Glutamatergic neuron (in vitro differentiated cells): ENCODE results near the gene UAP1. TPM values are rescaled to one million over a fixed set of nuclear protein-coding genes. Genes with fewer than 3 reads are reported as not detected.

Experiments used
- DNase-seq: peaks from one replicate; pipeline ENCODE4 v3.0.0; 2022
- H3K27ac Mint-ChIP-seq: one replicate; pipeline ENCODE4 v1.8.0; 2020; ENCODE audit warnings: mild to moderate bottlenecking, mixed read lengths, inconsistent platforms; ENCODE audit not compliant: unreplicated experiment
- H3K27me3 Mint-ChIP-seq: one replicate; pipeline ENCODE4 v1.8.0; 2020; ENCODE audit warnings: mild to moderate bottlenecking, moderate library complexity, mixed read lengths, inconsistent platforms; ENCODE audit not compliant: unreplicated experiment
- H3K36me3 Mint-ChIP-seq: one replicate; pipeline ENCODE4 v1.8.0; 2020; ENCODE audit warnings: mild to moderate bottlenecking, mixed read lengths, inconsistent platforms; ENCODE audit not compliant: unreplicated experiment
- H3K4me1 Mint-ChIP-seq: one replicate; pipeline ENCODE4 v1.8.0; 2020; ENCODE audit warnings: mild to moderate bottlenecking, low read depth, mixed read lengths, inconsistent platforms; ENCODE audit not compliant: unreplicated experiment
- H3K4me3 Mint-ChIP-seq: one replicate; pipeline ENCODE4 v1.8.0; 2020; ENCODE audit warnings: mild to moderate bottlenecking, mixed read lengths, inconsistent platforms; ENCODE audit not compliant: unreplicated experiment
- H3K9me3 Mint-ChIP-seq: one replicate; pipeline ENCODE4 v1.8.0; 2020; ENCODE audit warnings: mild to moderate bottlenecking, moderate library complexity, mixed read lengths, inconsistent platforms; ENCODE audit not compliant: unreplicated experiment
- CTCF ChIP-seq: fragments of 200-600 bp; sonication (generic); IDR thresholded peaks from one replicate; pipeline ENCODE4 v1.5.0; 2021; ENCODE audit not compliant: partially characterized antibody, unreplicated experiment
- total RNA-seq: library from RNA; stranded (reverse); fragmentation: NEBNext Ultra II Directional; extraction: Animal tissue kit (Norgen Biotek cat#: 25700); gene quantifications from one replicate; pipeline ENCODE4 v1.2.1, GENCODE V29; 2021; ENCODE audit not compliant: unreplicated experiment

The UAP1 gene
- total RNA-seq, 1 donor from 2014 or later: 34.1 TPM

- peaks cover 1% of the 10 kb centered on the region for H3K27me3 Mint-ChIP-seq
- no peak overlapping the region for H3K4me3 Mint-ChIP-seq
- H3K36me3 Mint-ChIP-seq: no peaks in the 10 kb centered on the region
- H3K4me1 Mint-ChIP-seq: no peaks in the 10 kb centered on the region
- no peak for TF ChIP-seq CTCF
- no peak for DNase-seq
- no peaks in the 10 kb centered on the region for H3K9me3 Mint-ChIP-seq
- H3K27ac Mint-ChIP-seq: no peak overlapping the region
These were observed 26.0 kb upstream of the UAP1 start for GRCh38 chr1:162535501-162535900.

- H3K4me1 Mint-ChIP-seq: no peaks in the 10 kb centered on the region
- no peaks in the 10 kb centered on the region for H3K36me3 Mint-ChIP-seq
- peaks cover 2% of the 10 kb centered on the region for H3K9me3 Mint-ChIP-seq
- no peak for TF ChIP-seq CTCF
- no peak for DNase-seq
- H3K27ac Mint-ChIP-seq: no peak overlapping the region
- H3K27me3 Mint-ChIP-seq: no peaks in the 10 kb centered on the region
- no peak overlapping the region for H3K4me3 Mint-ChIP-seq
These were observed 25.0 kb upstream of the UAP1 start for GRCh38 chr1:162536511-162536910.

- H3K36me3 Mint-ChIP-seq: no peaks in the 10 kb centered on the region
- H3K4me1 Mint-ChIP-seq: no peaks in the 10 kb centered on the region
- H3K4me3 Mint-ChIP-seq: no peak overlapping the region
- no peak overlapping the region for H3K27ac Mint-ChIP-seq
- no peak for TF ChIP-seq CTCF
- no peak for DNase-seq
- no peaks in the 10 kb centered on the region for H3K27me3 Mint-ChIP-seq
- peaks cover 2% of the 10 kb centered on the region for H3K9me3 Mint-ChIP-seq
These were observed 24.3 kb upstream of the UAP1 start for GRCh38 chr1:162537216-162537615.

GRCh38 chr1:162538815-162539431 lies 22.6 kb upstream of the UAP1 start:
- TF ChIP-seq CTCF: no peak
- Mint-ChIP-seq H3K27me3 (no peaks in the 10 kb centered on the region), H3K27ac (no peak overlapping the region), H3K36me3 (no peaks in the 10 kb centered on the region), H3K4me1 (no peaks in the 10 kb centered on the region), H3K4me3 (no peak overlapping the region), H3K9me3 (peaks cover 2% of the 10 kb centered on the region)
- DNase-seq: no peak

GRCh38 chr1:162541619-162542141 lies 19.8 kb upstream of the UAP1 start:
- Mint-ChIP-seq H3K27ac (no peak overlapping the region), H3K36me3 (no peaks in the 10 kb centered on the region)

More at GRCh38 chr1:162541619-162542141, 19.8 kb upstream of the UAP1 start:
- Mint-ChIP-seq H3K9me3 (peaks cover 2% of the 10 kb centered on the region), H3K4me1 (no peaks in the 10 kb centered on the region), H3K27me3 (no peaks in the 10 kb centered on the region), H3K4me3 (no peak overlapping the region)
- no peak for DNase-seq
- no peak for TF ChIP-seq CTCF
